Right kidney (tissue), 1 donor: Measurements from ENCODE around the gene DNAAF5.

Experiments used
- DNase-seq: peaks from one replicate; pipeline ENCODE4 v3.0.0-alpha.2; 2016

DNAAF5 gene

DNA sequence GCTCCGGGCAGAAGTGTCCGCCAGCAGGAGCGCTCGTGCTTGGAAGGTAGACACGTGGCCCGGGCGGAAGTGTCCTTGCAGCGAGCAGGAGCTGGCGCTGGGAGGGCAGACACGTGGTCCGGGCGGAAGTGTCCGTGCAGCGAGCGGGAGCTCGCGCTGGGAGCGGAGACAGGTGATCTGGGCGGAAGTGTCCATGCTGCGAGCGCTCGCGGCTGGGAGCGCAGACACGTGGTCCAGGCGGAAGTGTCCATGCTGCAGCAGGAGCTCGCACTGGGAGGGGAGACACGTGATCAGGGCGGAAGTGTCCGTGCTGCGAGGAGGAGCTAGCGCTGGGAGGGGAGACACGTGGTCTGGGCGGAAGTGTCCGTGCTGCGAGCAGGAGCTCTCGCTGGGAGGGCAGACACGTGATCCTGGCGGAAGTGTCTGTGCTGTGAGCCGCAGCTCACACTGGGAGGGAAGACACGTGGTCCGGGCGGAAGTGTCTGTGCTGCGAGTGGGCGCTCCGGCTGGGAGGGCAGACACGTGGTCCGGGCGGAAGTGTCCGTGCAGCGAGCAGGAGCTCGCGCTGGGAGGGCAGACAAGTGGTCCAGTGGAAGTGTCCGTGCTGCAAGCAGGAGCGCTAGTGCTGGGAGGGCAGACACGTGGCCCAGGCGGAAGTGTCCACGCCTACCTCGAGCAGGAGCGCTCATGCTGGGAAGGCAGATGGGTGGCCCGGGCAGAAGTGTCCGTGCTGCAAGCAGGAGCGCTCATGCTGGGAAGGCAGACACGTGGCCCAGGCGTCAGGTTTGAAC, 41.6 kb downstream of the DNAAF5 start:
- DNase-seq: no peak

DNA sequence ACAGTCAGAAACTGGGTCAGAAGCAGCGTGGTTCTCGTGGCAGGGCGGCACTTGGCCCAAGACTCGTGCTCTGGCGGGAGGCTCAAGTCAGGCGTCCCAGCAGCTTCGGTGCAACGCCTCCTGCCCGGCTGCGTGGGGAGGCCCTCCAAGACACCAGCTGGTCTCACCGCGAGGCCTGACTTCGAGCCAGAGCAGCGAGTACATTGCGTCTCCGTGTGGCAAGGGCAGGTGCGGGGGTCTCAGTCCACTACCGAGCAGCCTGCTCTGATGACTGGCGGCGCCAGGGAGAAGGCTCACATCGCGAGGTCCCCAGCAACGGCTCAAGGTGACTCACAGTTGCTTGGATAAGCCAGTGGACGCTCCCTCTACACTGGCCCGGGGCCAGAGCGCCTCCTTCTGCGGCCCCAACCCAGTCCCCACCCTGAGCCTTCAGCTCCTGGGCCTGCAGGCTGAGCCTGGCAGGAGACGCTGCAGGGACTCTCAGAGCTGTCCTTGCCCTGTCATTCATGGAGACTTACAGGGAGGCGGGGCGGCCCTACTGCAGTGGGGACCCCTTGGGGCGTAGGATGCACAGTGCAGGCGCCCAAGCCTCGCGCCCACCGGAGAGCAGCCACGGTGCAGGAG, 42.5 kb downstream of the DNAAF5 start:
- DNase-seq: no peak

DNA sequence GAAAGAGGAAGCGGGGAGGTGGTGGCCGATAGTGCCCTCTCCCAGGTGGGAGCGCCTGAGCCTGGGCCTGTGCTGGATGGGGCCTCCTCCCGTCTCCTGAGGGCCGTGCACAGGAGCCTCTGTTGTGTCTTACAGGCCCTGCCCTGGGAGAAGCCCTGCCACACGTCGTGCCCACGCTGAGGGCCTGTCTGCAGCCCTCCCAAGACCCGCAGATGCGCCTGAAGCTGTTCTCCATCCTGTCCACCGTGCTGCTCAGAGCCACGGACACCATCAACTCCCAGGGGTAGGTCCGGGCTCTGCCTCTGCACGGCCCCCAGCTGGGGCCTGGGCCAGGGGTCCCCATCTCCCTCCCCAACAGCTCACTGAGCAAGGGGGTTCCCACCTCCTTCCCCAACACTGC, 43.8 kb downstream of the DNAAF5 start:
- DNase-seq: peak; percentile 53

DNA sequence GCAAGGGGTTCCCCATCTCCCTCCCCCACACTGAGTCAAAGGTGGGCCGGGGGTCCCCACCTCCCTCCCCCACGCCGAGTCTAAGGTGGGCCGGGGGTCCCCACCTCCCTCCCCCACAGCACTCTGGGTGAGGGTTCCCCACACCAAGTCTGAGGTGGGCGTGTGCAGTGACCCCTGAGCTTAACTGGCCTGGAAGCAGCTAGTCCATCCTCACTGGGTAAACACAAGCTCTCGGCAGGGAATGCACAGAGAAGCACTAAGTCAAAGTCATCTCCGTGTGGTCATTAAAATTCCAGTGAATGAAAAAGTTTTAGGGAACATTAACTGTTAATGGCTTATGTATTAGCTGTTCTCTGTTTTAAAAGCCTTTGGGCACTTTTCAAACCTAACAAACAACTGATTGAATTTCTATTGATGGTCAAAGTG, 44.3 kb downstream of the DNAAF5 start:
- DNase-seq: no peak

DNA sequence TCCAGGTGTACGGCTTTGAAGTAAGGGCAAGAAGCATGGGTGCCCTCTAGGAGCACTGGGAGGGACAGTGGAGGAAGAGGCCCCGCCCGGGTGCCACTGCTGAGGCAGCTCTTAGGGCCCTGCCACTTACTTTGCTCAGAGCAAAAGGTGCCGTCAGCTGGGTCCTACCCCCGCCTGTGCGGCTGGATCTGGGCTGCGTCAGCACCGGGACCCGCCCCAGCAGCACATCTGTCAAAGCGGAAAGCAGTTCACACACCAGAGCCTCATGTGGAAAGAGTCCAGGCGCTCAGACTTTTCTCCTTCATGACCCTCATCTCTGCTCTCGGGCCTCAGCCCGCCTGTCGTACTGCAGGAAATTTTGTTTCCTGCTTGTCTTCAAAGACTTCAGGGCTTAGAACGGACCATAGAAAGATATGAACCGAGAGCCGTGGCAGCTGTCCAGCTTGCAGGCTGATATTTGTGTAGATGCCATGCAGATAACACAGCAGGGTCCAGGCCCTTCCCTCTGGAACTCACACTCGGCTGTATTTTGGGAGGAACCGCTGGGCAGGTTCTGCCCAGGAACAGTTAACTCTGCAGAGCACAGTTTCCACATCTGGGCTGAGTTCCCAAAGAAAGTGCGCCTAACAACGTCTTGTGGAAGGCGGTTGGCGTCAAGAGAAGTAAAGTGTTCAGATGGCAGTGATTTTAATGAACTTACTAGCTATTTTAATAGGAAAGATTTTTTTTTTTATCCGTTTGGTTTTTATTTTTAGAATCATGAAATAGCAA, 44.9 kb downstream of the DNAAF5 start:
- DNase-seq: peak; percentile 79

GRCh38 chr7:772005-772294, 45.5 kb downstream of the DNAAF5 start:
- no peak for DNase-seq

GRCh38 chr7:772392-772791, 45.9 kb downstream of the DNAAF5 start:
- DNase-seq: no peak

GRCh38 chr7:772861-773621, 46.5 kb downstream of the DNAAF5 start:
- no peak for DNase-seq

DNA sequence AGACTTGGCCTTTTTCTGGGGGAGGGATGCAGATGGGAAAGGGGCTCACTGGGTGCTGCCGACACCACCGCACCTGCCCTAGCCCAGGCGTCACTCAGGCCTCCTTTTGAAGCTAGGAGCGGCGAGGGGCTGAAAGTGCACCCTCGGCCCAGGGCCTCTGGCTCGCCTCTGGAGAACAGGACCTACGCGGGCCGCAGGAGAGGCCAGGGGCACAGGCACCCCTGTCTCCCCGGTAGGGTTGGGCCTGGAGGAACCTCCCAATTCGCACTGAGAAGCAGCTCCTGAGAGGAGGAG, 47.1 kb downstream of the DNAAF5 start:
- DNase-seq: no peak

DNA sequence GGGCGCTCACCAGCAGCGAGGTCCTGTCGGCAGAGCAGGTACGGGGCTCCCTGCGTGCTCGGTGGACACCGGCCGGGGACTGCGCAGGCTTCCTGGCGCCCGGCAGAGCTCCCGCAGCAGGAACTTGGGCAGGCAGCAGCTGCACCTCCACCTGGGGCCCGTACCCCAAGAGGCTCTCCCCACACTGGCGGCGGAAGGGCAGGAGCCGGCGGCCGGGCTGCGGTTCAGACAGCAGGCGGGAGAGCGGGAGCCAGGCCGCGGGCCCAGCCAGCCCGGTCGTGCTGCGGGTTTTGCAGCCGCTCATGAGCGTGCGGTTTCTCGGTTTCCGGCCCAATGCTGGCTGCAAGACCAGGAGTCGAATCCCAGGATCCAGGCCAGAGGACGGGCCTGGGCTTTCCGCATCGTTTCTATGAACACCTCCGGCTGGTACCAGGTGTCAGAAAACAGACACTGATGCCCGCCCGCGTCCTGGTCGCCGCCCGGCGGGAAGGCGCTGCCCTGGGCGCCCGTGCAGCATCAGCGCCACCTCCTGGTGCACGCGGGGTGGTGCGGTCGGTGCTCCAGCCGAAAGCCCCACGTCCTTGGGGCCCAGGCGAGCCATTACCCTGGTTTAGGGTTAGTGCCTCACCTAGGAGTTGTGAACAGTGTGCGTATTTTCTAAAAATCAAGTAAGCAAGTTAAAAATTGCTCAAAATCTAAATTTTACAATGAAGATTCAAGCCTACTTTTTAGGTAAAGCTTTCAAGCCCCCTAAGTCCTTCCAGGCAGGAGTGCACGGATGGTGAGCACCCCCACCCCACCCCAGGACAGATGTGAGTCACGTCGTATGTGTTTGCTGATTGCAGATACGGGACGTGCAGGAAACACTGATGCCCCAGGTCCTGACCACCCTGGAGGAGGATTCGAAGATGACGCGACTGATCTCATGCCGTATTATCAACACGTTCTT, 47.9 kb downstream of the DNAAF5 start:
- peak; percentile 68 for DNase-seq

- no peak for DNase-seq
These were observed 49.9 kb downstream of the DNAAF5 start for GRCh38 chr7:776381-776780.

DNA sequence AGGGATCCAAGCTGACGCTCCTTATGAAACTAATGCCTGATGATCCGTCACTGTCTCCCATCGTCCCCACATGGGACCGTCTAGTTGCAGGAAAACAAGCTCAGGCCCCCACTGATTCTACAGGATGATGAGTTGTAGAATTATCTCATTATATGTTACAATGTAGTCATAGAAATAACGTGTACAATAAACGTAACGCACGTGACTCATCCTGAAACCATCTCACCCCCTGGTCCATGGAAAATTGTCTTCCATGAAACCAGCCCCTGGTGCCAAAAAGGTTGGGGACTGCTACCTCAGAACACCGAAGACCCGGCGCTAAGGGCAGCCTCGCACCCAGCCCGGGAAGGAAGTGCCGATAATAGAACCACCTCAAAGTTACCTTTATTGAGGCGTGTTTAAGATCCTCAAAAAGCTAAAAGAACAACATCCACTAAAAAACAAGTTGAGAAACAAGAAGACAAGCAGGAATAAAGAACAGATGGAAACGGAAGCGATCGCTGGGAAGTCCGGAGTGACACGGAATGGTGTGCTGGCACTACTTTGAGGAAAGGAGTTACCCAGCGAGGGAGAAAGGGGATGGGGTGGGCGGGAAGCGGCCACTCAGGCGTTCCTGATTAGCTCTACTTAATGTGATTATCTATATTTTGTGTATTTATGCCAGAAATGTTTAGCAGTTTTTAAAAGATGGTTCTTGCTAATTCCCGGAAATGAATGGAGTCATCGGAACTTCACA, 50.7 kb downstream of the DNAAF5 start:
- no peak for DNase-seq

- DNase-seq: no peak
These were observed 51.2 kb downstream of the DNAAF5 start for GRCh38 chr7:777728-778078.

GRCh38 chr7:778271-778967, 51.9 kb downstream of the DNAAF5 start:
- no peak for DNase-seq

DNA sequence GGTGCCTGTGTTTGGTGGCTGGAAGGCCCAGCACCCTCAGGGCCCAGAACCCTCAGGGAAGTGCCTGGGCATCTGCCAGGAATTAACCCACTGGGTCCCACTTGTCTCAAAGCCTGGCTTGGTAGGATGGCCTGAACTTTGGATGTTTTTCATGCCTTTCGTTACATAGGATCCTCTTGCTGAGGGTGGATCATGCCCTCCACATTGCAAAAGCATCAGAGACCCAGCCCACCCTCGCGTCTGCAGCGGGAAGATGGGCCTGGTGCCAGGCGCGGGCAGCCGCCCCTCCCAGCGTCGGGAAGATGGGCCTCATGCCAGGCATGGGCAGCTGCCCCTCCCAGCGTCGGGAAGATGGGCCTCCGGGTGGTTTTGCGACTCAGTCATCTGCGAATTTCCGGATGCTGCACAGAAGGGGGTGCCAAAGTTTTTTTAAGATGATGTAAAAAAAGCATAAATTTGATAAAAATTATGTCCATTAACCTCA, 52.5 kb downstream of the DNAAF5 start:
- no peak for DNase-seq

DNA sequence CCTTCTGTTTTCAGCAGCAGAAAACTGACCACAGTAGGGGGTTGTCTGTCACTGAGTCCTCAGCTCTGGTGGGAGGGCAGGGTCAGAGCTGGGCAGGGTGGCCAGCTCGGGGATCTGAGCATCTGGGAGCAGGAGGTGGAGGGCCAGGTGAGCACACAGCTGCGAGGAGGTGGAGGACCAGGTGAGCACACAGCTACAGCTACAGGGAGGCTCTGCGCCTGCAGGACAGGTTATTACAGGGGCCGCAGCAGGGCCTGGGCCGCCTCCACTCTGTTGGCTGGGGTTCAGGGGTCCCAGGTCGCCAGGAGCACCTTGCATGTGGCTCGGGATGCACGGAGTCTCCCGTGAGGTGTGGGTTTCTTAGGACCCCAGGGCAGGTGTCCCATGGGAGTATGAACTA, 53.0 kb downstream of the DNAAF5 start:
- no peak for DNase-seq

DNA sequence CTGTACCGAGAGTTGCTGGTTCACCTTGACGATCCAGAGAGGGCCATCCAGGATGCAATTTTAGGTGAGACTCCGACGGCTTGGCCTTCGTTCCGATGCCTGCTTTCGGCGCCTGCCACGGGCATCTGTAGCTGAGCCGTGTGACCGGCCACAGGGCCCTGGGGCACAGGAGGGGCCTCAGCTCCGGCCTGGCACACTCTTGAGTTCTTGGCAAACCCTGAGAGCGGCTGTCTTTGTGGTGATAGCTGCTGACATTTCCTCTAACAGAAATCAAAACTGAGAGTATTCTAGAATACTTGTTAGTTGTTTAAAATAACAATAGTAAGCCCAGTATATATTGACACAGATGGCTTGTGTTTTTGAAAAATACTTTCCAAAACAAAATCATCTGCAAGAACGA, 53.6 kb downstream of the DNAAF5 start:
- no peak for DNase-seq

GRCh38 chr7:780516-780915, 54.0 kb downstream of the DNAAF5 start:
- DNase-seq: no peak

GRCh38 chr7:781186-781849, 54.8 kb downstream of the DNAAF5 start:
- no peak for DNase-seq
